Measurements from ENCODE around the gene GDF2. TPM values are rescaled to one million over a fixed set of nuclear protein-coding genes. Genes with fewer than 3 reads are reported as not detected.
A peak's percentile ranks its signal among the peaks of the same experiment; 100 is the strongest.

Gene GDF2
- total RNA-seq, 1 donor from 2014 or later = not detected

GRCh38 chr10:47332946-47333345, 10.7 kb downstream of the GDF2 start:
- DNase-seq (ENCODE audit: low spot score) = no peak

GRCh38 chr10:47333532-47333931, 11.3 kb downstream of the GDF2 start:
- no peak for DNase-seq (ENCODE audit: low spot score)

- DNase-seq (ENCODE audit: low spot score) = no peak
Measured at GRCh38 chr10:47334466-47335295, 12.4 kb downstream of the GDF2 start.

GRCh38 chr10:47335906-47336305, 13.7 kb downstream of the GDF2 start:
- DNase-seq (ENCODE audit: low spot score) = no peak

GRCh38 chr10:47336387-47337134, 14.3 kb downstream of the GDF2 start:
- no peak for DNase-seq (ENCODE audit: low spot score)

- no peak for DNase-seq (ENCODE audit: low spot score)
Measured at GRCh38 chr10:47337310-47337709, 15.1 kb downstream of the GDF2 start.

GRCh38 chr10:47339186-47339735, 17.0 kb downstream of the GDF2 start:
- no peak for DNase-seq (ENCODE audit: low spot score)

- no peak for DNase-seq (ENCODE audit: low spot score)
Measured at GRCh38 chr10:47339759-47340607, 17.7 kb downstream of the GDF2 start.

GRCh38 chr10:47340608-47341170, 18.4 kb downstream of the GDF2 start:
- peak; percentile 66 for DNase-seq (ENCODE audit: low spot score)

- no peak for DNase-seq (ENCODE audit: low spot score)
Measured at GRCh38 chr10:47344996-47345870, 23.0 kb downstream of the GDF2 start.

- DNase-seq (ENCODE audit: low spot score) = no peak
Measured at GRCh38 chr10:47346581-47347302, 24.5 kb downstream of the GDF2 start.

- DNase-seq (ENCODE audit: low spot score) = no peak
Measured at GRCh38 chr10:47347303-47347675, 25.0 kb downstream of the GDF2 start.

GRCh38 chr10:47348138-47348651, 25.9 kb downstream of the GDF2 start, which contains the start of gene RBP3:
Gene RBP3 (plus strand): TSS chr10:47348363. CDS start chr10:47348485, 122 bp downstream.
- no peak for DNase-seq (ENCODE audit: low spot score)

GRCh38 chr10:47348661-47349470, 26.6 kb downstream of the GDF2 start:
- DNase-seq (ENCODE audit: low spot score) = no peak

- no peak for DNase-seq (ENCODE audit: low spot score)
Measured at GRCh38 chr10:47349516-47349915, 27.3 kb downstream of the GDF2 start.

GRCh38 chr10:47349941-47350371, 27.7 kb downstream of the GDF2 start:
- DNase-seq (ENCODE audit: low spot score) = no peak

- DNase-seq (ENCODE audit: low spot score) = no peak
Measured at GRCh38 chr10:47350671-47351640, 28.7 kb downstream of the GDF2 start.
